ENCODE data around the gene ZDHHC8. TPM values are rescaled to one million over a fixed set of nuclear protein-coding genes. Genes with fewer than 3 reads are reported as not detected.

ZDHHC8 gene
- total RNA-seq, 3 donors from 2014 or later (not counting 1 experiment from before 2014, with no cell fraction given) = 64.0 to 75.6 (median 65.3) TPM

- H3K9me3 Mint-ChIP-seq = no peaks in the 10 kb centered on the region
- no peaks in the 10 kb centered on the region for H3K36me3 Mint-ChIP-seq
- peak overlapping the region in 1 of 2 donors; percentile 11 for H3K27ac Mint-ChIP-seq
- no peaks in the 10 kb centered on the region for H3K27me3 Mint-ChIP-seq (ENCODE audit: low read depth in 2 of 2)
- H3K4me3 ChIP-seq (ENCODE audit: low read length) = no peak overlapping the region
- no peaks in the 10 kb centered on the region for H3K27me3 ChIP-seq (ENCODE audit: control insufficient read depth, insufficient read depth, low read length)
- H3K4me1 Mint-ChIP-seq = peaks cover 11 to 27% of the 10 kb centered on the region in 2 donors
- ATAC-seq (no peak), DNase-seq (no peak)
- TF ChIP-seq CTCF (IDR thresholded peaks at IDR 0.05) = no peak
- H3K27ac ChIP-seq (ENCODE audit: low read length) = no peak overlapping the region
- no peaks in the 10 kb centered on the region for H3K9me3 ChIP-seq (ENCODE audit: control insufficient read depth, insufficient read depth, low read length)
- peaks cover 48% of the 10 kb centered on the region for H3K4me1 ChIP-seq (ENCODE audit: control insufficient read depth, insufficient read depth, low read length)
- H3K4me3 Mint-ChIP-seq = no peak overlapping the region
- intact Hi-C loops (cut with micrococcal nuclease) = no loop called here
- H3K36me3 ChIP-seq (ENCODE audit: control insufficient read depth, insufficient read depth, low read length) = peaks cover 76% of the 10 kb centered on the region
- WGBS (ENCODE audit: insufficient coverage) = 87% methylated on average over 23 of the region's 23 CpGs
These were observed 21.9 kb upstream of the ZDHHC8 start for GRCh38 chr22:20109411-20110358.

- ATAC-seq = no peak
- Histone ChIP-seq H3K9me3 (ENCODE audit: control insufficient read depth, insufficient read depth, low read length) (no peaks in the 10 kb centered on the region), H3K4me1 (ENCODE audit: control insufficient read depth, insufficient read depth, low read length) (peaks cover 56% of the 10 kb centered on the region), H3K36me3 (ENCODE audit: control insufficient read depth, insufficient read depth, low read length) (peaks cover 77% of the 10 kb centered on the region), H3K27me3 (ENCODE audit: control insufficient read depth, insufficient read depth, low read length) (no peaks in the 10 kb centered on the region), H3K4me3 (ENCODE audit: low read length) (no peak overlapping the region), H3K27ac (ENCODE audit: low read length) (no peak overlapping the region)
- Mint-ChIP-seq H3K27me3 (ENCODE audit: low read depth in 2 of 2) (no peaks in the 10 kb centered on the region), H3K4me3 (no peak overlapping the region), H3K4me1 (peaks cover 15 to 33% of the 10 kb centered on the region in 2 donors), H3K36me3 (no peaks in the 10 kb centered on the region), H3K27ac (peak overlapping the region; percentile 31 to 58), H3K9me3 (no peaks in the 10 kb centered on the region)
- intact Hi-C loops (cut with micrococcal nuclease) = no loop called here
- WGBS (ENCODE audit: insufficient coverage) = 98% methylated on average over 9 of the region's 9 CpGs
- no peak for DNase-seq
- TF ChIP-seq CTCF (IDR thresholded peaks at IDR 0.05) = no peak
These were observed 21.1 kb upstream of the ZDHHC8 start for GRCh38 chr22:20110359-20110985.

- no peaks in the 10 kb centered on the region for H3K27me3 Mint-ChIP-seq (ENCODE audit: low read depth in 2 of 2)
- Histone ChIP-seq H3K27ac (ENCODE audit: low read length) (peak overlapping the region; percentile 13), H3K4me1 (ENCODE audit: control insufficient read depth, insufficient read depth, low read length) (peaks cover 63% of the 10 kb centered on the region), H3K9me3 (ENCODE audit: control insufficient read depth, insufficient read depth, low read length) (no peaks in the 10 kb centered on the region), H3K4me3 (ENCODE audit: low read length) (no peak overlapping the region), H3K27me3 (ENCODE audit: control insufficient read depth, insufficient read depth, low read length) (no peaks in the 10 kb centered on the region), H3K36me3 (ENCODE audit: control insufficient read depth, insufficient read depth, low read length) (peaks cover 76% of the 10 kb centered on the region)
- ATAC-seq (peak; percentile 36 to 86 (median 65)), DNase-seq (peak in 1 of 2 donors; percentile 69)
- WGBS (ENCODE audit: insufficient coverage) = 39% methylated on average over 14 of the region's 14 CpGs
- no peaks in the 10 kb centered on the region for H3K36me3 Mint-ChIP-seq
- H3K27ac Mint-ChIP-seq = peak overlapping the region; percentile 31 to 58
- H3K9me3 Mint-ChIP-seq = no peaks in the 10 kb centered on the region
- H3K4me3 Mint-ChIP-seq = no peak overlapping the region
- peaks cover 15 to 34% of the 10 kb centered on the region in 2 donors for H3K4me1 Mint-ChIP-seq
- intact Hi-C loops (cut with micrococcal nuclease) = no loop called here
- TF ChIP-seq CTCF (IDR thresholded peaks at IDR 0.05) = peak; percentile 22
These were observed 20.4 kb upstream of the ZDHHC8 start for GRCh38 chr22:20111045-20111688.
